Adipocyte (in vitro differentiated cells): Measurements from ENCODE around the gene ABHD12B.

Experiments
- DNase-seq: peaks from one replicate; pipeline ENCODE4 v3.0.0-alpha.2; 2015; ENCODE audit warnings: low read depth
- H3K27me3 ChIP-seq: replicated peaks from 2 replicates; pipeline ENCODE4 v1.7.0; 2013; ENCODE audit warnings: mild to moderate bottlenecking, low read length, moderate library complexity; ENCODE audit not compliant: control insufficient read depth, insufficient read depth
- H3K36me3 ChIP-seq: 2 replicates; pipeline ENCODE4 v1.7.0; 2013; ENCODE audit warnings: low read length, mild to moderate bottlenecking, moderate library complexity; ENCODE audit not compliant: control insufficient read depth, insufficient read depth, severe bottlenecking
- H3K4me1 ChIP-seq: 2 replicates; pipeline ENCODE4 v1.7.0; 2013; ENCODE audit warnings: mild to moderate bottlenecking, low read length, moderate library complexity; ENCODE audit not compliant: control insufficient read depth, insufficient read depth
- H3K4me3 ChIP-seq: 2 replicates; pipeline ENCODE4 v1.7.0; 2013; ENCODE audit warnings: mild to moderate bottlenecking, low read length, moderate library complexity
- H3K9ac ChIP-seq: 2 replicates; pipeline ENCODE4 v1.7.0; 2013; ENCODE audit warnings: mild to moderate bottlenecking, low read length, moderate library complexity
- H3K9me3 ChIP-seq: 2 replicates; pipeline ENCODE4 v1.7.0; 2013; ENCODE audit warnings: mild to moderate bottlenecking, low read length, moderate library complexity; ENCODE audit not compliant: control insufficient read depth

ABHD12B gene

GRCh38 chr14:50928002-50928635 lies 56.3 kb downstream of the ABHD12B start:
- H3K4me1 ChIP-seq = peaks cover 22% of the 10 kb centered on the region
- H3K27me3 ChIP-seq = no peaks in the 10 kb centered on the region
- H3K9ac ChIP-seq = no peak overlapping the region
- DNase-seq = peak; percentile 83
- no peaks in the 10 kb centered on the region for H3K9me3 ChIP-seq
- no peak overlapping the region for H3K4me3 ChIP-seq
- peaks cover 60% of the 10 kb centered on the region for H3K36me3 ChIP-seq

- H3K27me3 ChIP-seq = no peaks in the 10 kb centered on the region
- no peaks in the 10 kb centered on the region for H3K9me3 ChIP-seq
- no peak overlapping the region for H3K9ac ChIP-seq
- H3K36me3 ChIP-seq = peaks cover 60% of the 10 kb centered on the region
- peaks cover 22% of the 10 kb centered on the region for H3K4me1 ChIP-seq
- no peak overlapping the region for H3K4me3 ChIP-seq
- DNase-seq = no peak
These were observed 57.7 kb downstream of the ABHD12B start for GRCh38 chr14:50929506-50929905.

- H3K9ac ChIP-seq = no peak overlapping the region
- no peak for DNase-seq
- H3K4me3 ChIP-seq = no peak overlapping the region
- H3K27me3 ChIP-seq = no peaks in the 10 kb centered on the region
- peaks cover 74% of the 10 kb centered on the region for H3K36me3 ChIP-seq
- peaks cover 42% of the 10 kb centered on the region for H3K4me1 ChIP-seq
- no peaks in the 10 kb centered on the region for H3K9me3 ChIP-seq
These were observed 59.7 kb downstream of the ABHD12B start for GRCh38 chr14:50931559-50931958.

- peaks cover 74% of the 10 kb centered on the region for H3K36me3 ChIP-seq
- peaks cover 43% of the 10 kb centered on the region for H3K4me1 ChIP-seq
- H3K27me3 ChIP-seq = no peaks in the 10 kb centered on the region
- no peaks in the 10 kb centered on the region for H3K9me3 ChIP-seq
- no peak overlapping the region for H3K9ac ChIP-seq
- DNase-seq = no peak
- no peak overlapping the region for H3K4me3 ChIP-seq
These were observed 60.3 kb downstream of the ABHD12B start for GRCh38 chr14:50932156-50932555.

- no peak overlapping the region for H3K4me3 ChIP-seq
- no peaks in the 10 kb centered on the region for H3K9me3 ChIP-seq
- H3K27me3 ChIP-seq = no peaks in the 10 kb centered on the region
- peaks cover 41% of the 10 kb centered on the region for H3K4me1 ChIP-seq
- no peak for DNase-seq
- peaks cover 68% of the 10 kb centered on the region for H3K36me3 ChIP-seq
- H3K9ac ChIP-seq = no peak overlapping the region
These were observed 61.0 kb downstream of the ABHD12B start for GRCh38 chr14:50932592-50933495.

- H3K4me3 ChIP-seq = no peak overlapping the region
- DNase-seq = no peak
These were observed 63.5 kb downstream of the ABHD12B start for GRCh38 chr14:50935126-50936015.

GRCh38 chr14:50936016-50936340 lies 64.1 kb downstream of the ABHD12B start:
- H3K9ac ChIP-seq = peak overlapping the region; percentile 10
- no peaks in the 10 kb centered on the region for H3K27me3 ChIP-seq
- H3K36me3 ChIP-seq = peaks cover 47% of the 10 kb centered on the region
- H3K4me3 ChIP-seq = no peak overlapping the region
- no peak for DNase-seq
- peaks cover 34% of the 10 kb centered on the region for H3K4me1 ChIP-seq
- no peaks in the 10 kb centered on the region for H3K9me3 ChIP-seq

More at GRCh38 chr14:50935126-50936015, 63.5 kb downstream of the ABHD12B start:
- Histone ChIP-seq H3K36me3 (peaks cover 53% of the 10 kb centered on the region), H3K9ac (peak overlapping the region; percentile 10), H3K9me3 (no peaks in the 10 kb centered on the region), H3K4me1 (peaks cover 34% of the 10 kb centered on the region), H3K27me3 (no peaks in the 10 kb centered on the region)

GRCh38 chr14:50936882-50937281 lies 65.0 kb downstream of the ABHD12B start:
- peaks cover 34% of the 10 kb centered on the region for H3K4me1 ChIP-seq
- H3K9me3 ChIP-seq = no peaks in the 10 kb centered on the region
- peak overlapping the region; percentile 37 for H3K4me3 ChIP-seq
- no peak for DNase-seq
- no peaks in the 10 kb centered on the region for H3K27me3 ChIP-seq
- H3K36me3 ChIP-seq = peaks cover 41% of the 10 kb centered on the region
- peak overlapping the region; percentile 60 for H3K9ac ChIP-seq

GRCh38 chr14:50937325-50937724 lies 65.5 kb downstream of the ABHD12B start:
- no peaks in the 10 kb centered on the region for H3K27me3 ChIP-seq
- peaks cover 41% of the 10 kb centered on the region for H3K36me3 ChIP-seq
- no peaks in the 10 kb centered on the region for H3K9me3 ChIP-seq
- peak overlapping the region; percentile 60 for H3K9ac ChIP-seq
- H3K4me3 ChIP-seq = peak overlapping the region; percentile 37
- H3K4me1 ChIP-seq = peaks cover 34% of the 10 kb centered on the region
- peak; percentile 68 for DNase-seq

- Histone ChIP-seq H3K36me3 (peaks cover 38% of the 10 kb centered on the region), H3K27me3 (no peaks in the 10 kb centered on the region), H3K4me3 (no peak overlapping the region), H3K9ac (no peak overlapping the region), H3K9me3 (no peaks in the 10 kb centered on the region), H3K4me1 (peaks cover 34% of the 10 kb centered on the region)
- DNase-seq = no peak
These were observed 65.9 kb downstream of the ABHD12B start for GRCh38 chr14:50937800-50938199.

- peak; percentile 38 for DNase-seq
These were observed 69.3 kb downstream of the ABHD12B start for GRCh38 chr14:50941151-50941550.

More at GRCh38 chr14:50941151-50941550, 69.3 kb downstream of the ABHD12B start:
- peaks cover 11% of the 10 kb centered on the region for H3K36me3 ChIP-seq
- H3K27me3 ChIP-seq = no peaks in the 10 kb centered on the region
- H3K4me1 ChIP-seq = peaks cover 27% of the 10 kb centered on the region
- no peak overlapping the region for H3K4me3 ChIP-seq
- H3K9me3 ChIP-seq = no peaks in the 10 kb centered on the region
- no peak overlapping the region for H3K9ac ChIP-seq
